RWPE2 (cell line): ENCODE data around the gene ITPKB.

Experiments used
- ATAC-seq: fragments of 200-7000 bp; cut with Tn5 transposase; 3 replicates; pipeline ENCODE4 v1.9.1; 2021; ENCODE audit warnings: low read depth
- DNase-seq: peaks from one replicate; pipeline ENCODE4 v3.0.0-alpha.2; 2020; ENCODE audit warnings: low spot score
- H3K27ac ChIP-seq: fragments of 450-650 bp; 2 replicates; pipeline ENCODE4 v1.5.1; 2017; ENCODE audit warnings: mild to moderate bottlenecking; ENCODE audit not compliant: poor library complexity, severe bottlenecking
- H3K27me3 ChIP-seq: fragments of 250-450 bp; sonication (Bioruptor Pico); 2 replicates; pipeline ENCODE4 v1.5.1; 2021; ENCODE audit warnings: mild to moderate bottlenecking, moderate library complexity; ENCODE audit not compliant: insufficient read depth, poor library complexity, severe bottlenecking
- H3K36me3 ChIP-seq: fragments of 250-450 bp; sonication (Bioruptor Pico); 2 replicates; pipeline ENCODE4 v1.5.1; 2020; ENCODE audit warnings: low read depth, mild to moderate bottlenecking, moderate library complexity
- H3K4me1 ChIP-seq: fragments of 250-450 bp; sonication (Bioruptor Pico); 2 replicates; pipeline ENCODE4 v1.5.1; 2021; ENCODE audit warnings: mild to moderate bottlenecking, moderate library complexity; ENCODE audit not compliant: insufficient read depth, poor library complexity, severe bottlenecking
- H3K4me3 ChIP-seq: fragments of 250-450 bp; sonication (Bioruptor Pico); 2 replicates; pipeline ENCODE4 v1.5.1; 2021; ENCODE audit warnings: mild to moderate bottlenecking, moderate library complexity; ENCODE audit not compliant: severe bottlenecking
- H3K9me3 ChIP-seq: fragments of 250-450 bp; sonication (Bioruptor Pico); 2 replicates; pipeline ENCODE4 v1.5.1; 2021; ENCODE audit warnings: mild to moderate bottlenecking, moderate library complexity; ENCODE audit not compliant: severe bottlenecking
- CTCF ChIP-seq: fragments of 450-650 bp; IDR thresholded peaks from one replicate; pipeline ENCODE4 v1.5.1; 2017; ENCODE audit warnings: mild to moderate bottlenecking, moderate library complexity; ENCODE audit not compliant: poor library complexity, severe bottlenecking

ITPKB gene

DNA sequence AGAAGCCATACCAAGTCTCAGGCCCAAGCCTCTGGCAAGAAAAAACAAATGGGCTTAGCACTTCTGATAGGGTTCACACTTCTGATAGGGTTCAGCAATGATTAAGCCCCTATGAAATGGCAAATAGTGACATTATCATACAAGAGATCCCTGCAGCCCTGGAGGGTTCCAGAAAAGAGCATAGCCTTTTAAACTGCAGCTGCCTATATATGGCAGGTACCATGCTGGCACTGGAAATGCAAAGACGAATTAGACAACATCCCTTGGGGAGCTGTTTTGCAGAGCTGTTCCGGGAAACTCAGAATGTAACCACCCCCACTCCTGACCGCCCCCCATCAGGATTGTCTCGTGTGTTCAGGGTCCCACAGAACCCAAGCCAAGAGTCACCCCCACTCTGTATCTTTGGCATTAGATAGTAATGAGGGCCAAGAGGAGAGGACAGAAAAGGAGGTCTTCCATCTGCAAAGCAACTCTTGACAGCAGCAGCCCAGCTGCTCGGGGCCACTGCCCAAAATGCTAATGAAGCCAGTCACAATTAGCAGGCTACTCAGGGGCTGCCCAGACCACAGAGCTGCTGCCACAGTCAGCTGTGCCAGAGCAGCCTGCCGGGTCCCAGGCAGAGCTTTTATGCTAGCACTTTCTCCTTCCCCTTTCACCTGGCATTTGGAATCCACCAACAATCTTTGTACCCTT lies 50.9 kb downstream of the ITPKB start:
- H3K4me1 ChIP-seq, result peaks cover 4% of the 10 kb centered on the region

DNA sequence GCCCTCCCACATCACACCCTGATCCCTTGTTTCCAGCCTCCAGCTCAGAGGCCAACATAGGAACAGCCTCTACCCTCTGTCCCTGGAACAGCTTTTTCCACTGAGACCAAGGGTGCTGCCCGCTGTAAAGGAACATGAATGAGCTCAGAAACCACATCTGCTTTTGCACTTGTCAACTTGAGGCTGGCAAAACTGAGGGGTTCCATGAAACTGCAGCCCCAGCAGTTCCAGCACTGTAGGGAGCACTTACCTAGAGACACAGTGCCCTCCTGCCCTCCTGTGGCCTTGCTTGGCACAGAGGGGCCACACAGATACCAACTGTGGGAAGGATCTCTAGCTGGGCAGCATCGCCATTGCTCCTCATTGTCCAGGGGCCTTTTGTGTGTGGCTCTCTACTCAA lies 51.7 kb downstream of the ITPKB start:
- peaks cover 4% of the 10 kb centered on the region for H3K4me1 ChIP-seq
- no peaks in the 10 kb centered on the region for H3K36me3 ChIP-seq
- H3K9me3 ChIP-seq, result no peaks in the 10 kb centered on the region
- TF ChIP-seq CTCF, result no peak
- H3K27me3 ChIP-seq, result no peaks in the 10 kb centered on the region
- DNase-seq, result no peak
- H3K4me3 ChIP-seq, result no peak overlapping the region
- ATAC-seq, result no peak
- H3K27ac ChIP-seq, result no peak overlapping the region

More for the DNA sequence above, 50.9 kb downstream of the ITPKB start:
- no peaks in the 10 kb centered on the region for H3K36me3 ChIP-seq
- no peak overlapping the region for H3K27ac ChIP-seq
- ATAC-seq, result no peak
- H3K4me3 ChIP-seq, result no peak overlapping the region
- no peaks in the 10 kb centered on the region for H3K27me3 ChIP-seq
- H3K9me3 ChIP-seq, result no peaks in the 10 kb centered on the region
- no peak for DNase-seq
- TF ChIP-seq CTCF, result no peak

- no peak for TF ChIP-seq CTCF
- Histone ChIP-seq H3K9me3 (no peaks in the 10 kb centered on the region), H3K27me3 (no peaks in the 10 kb centered on the region), H3K36me3 (no peaks in the 10 kb centered on the region), H3K4me3 (no peak overlapping the region), H3K27ac (no peak overlapping the region), H3K4me1 (peaks cover 4% of the 10 kb centered on the region)
- ATAC-seq, result no peak
- DNase-seq, result no peak
These were observed 52.3 kb downstream of the ITPKB start for GRCh38 chr1:226686440-226687425.

DNA sequence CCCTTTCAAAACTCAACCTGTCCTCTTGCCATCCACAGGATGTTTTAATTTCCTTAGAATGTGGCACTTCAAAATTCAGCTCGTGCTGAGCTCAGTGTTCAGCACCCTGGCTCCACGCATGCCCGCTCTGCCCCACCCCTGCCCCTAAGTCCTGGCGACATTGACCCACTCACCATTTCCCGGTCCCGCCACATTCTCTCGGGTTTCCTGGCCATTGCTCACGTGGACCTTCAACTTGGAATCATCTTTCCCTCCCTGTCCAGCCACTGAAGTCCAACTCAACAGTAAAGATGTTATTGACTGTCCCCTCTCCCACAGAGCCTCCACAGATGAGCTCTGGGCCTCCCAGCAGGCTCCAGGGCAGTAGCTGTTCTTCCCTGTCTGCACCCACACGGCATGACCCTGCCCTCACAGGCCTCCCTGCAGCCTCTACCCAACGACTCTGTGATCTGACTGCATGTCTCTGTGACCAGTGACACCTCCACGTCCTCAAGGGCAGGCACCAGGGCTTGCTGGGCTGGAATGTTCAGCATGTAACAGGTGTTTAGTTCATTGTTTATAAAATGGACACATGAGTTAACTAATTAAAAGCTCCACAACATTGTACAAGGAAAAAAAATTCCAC lies 53.8 kb downstream of the ITPKB start:
- H3K27ac ChIP-seq, result no peak overlapping the region
- H3K27me3 ChIP-seq, result no peaks in the 10 kb centered on the region
- TF ChIP-seq CTCF, result no peak
- no peak for DNase-seq
- H3K36me3 ChIP-seq, result no peaks in the 10 kb centered on the region
- no peak overlapping the region for H3K4me3 ChIP-seq
- H3K4me1 ChIP-seq, result peaks cover under 1% of the 10 kb centered on the region
- H3K9me3 ChIP-seq, result no peaks in the 10 kb centered on the region
- no peak for ATAC-seq
